HPDE6-E6E7 (cell line): ENCODE measurements around the gene SPPL2B.
"Not testable (repeated sequence)": the region's sequence is repeated elsewhere in the genome, so short reads cannot be mapped to it uniquely, and the experiment has no call there.

Experiments used
- DNase-seq: peaks from one replicate; pipeline ENCODE4 v3.0.0; 2011; ENCODE audit warnings: missing footprints; ENCODE audit errors: extremely low spot score

The SPPL2B gene

GRCh38 chr19:2381148-2381820, 52.8 kb downstream of the SPPL2B start:
- no peak for DNase-seq

GRCh38 chr19:2382530-2383222, 54.2 kb downstream of the SPPL2B start:
- no peak for DNase-seq

- peak; percentile 76 for DNase-seq
These were observed 56.7 kb downstream of the SPPL2B start for GRCh38 chr19:2385053-2385721.

- DNase-seq: no peak
These were observed 59.1 kb downstream of the SPPL2B start for GRCh38 chr19:2387367-2388288.

- DNase-seq: no peak
These were observed 61.1 kb downstream of the SPPL2B start for GRCh38 chr19:2389594-2389993.

- peak; percentile 44 for DNase-seq
These were observed 62.7 kb downstream of the SPPL2B start for GRCh38 chr19:2391118-2391725.

GRCh38 chr19:2392366-2392765, 63.9 kb downstream of the SPPL2B start:
- DNase-seq: no peak

- not testable (repeated sequence) for DNase-seq
These were observed 64.4 kb downstream of the SPPL2B start for GRCh38 chr19:2392899-2393298.

- DNase-seq: no peak
These were observed 65.6 kb downstream of the SPPL2B start for GRCh38 chr19:2394054-2394441.

- DNase-seq: no peak
These were observed 66.2 kb downstream of the SPPL2B start for GRCh38 chr19:2394442-2395292.

DNA sequence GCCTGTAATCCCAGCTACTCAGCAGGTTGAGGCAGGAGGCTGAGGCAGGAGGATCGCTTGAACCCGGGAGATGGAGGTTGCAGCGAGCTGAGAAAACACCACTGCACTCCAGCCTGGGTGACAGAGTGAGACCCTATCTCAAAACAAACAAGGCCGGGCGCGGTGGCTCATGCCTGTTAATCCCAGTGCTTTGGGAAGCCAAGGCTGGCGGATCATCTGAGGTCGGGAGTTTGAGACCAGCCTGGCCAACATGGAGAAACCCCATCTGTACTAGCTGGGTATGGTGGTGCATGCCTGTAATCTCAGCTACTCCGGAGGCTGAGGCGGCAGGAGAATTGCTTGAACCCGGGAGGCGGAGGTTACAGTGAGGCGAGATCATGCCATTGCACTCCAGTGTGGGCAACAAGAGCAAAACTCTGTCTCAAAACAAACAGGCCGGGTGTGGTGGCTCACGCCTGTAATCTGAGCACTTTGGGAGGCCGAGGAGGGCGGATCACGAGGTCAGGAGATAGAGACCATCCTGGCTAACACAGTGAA, 66.9 kb downstream of the SPPL2B start:
- not testable (repeated sequence) for DNase-seq

DNA sequence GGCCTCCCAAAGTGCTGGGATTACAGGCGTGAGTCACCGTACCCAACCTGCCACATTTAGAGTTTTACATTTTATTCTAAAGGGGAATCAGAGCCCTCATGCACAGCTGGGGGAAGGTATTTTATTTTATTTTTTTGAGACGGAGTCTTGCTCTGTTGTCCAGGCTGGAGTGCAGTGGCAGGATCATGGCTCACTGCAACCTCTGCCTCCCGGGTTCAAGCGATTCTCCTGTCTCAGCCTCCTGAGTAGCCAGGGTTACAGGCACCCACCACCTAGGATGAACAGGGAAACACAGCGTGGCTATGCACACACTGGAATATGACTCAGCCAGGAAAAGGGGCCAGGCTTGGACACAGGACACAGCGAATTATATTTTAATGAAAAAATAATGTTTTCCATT, 68.7 kb downstream of the SPPL2B start:
- not testable (repeated sequence) for DNase-seq

DNA sequence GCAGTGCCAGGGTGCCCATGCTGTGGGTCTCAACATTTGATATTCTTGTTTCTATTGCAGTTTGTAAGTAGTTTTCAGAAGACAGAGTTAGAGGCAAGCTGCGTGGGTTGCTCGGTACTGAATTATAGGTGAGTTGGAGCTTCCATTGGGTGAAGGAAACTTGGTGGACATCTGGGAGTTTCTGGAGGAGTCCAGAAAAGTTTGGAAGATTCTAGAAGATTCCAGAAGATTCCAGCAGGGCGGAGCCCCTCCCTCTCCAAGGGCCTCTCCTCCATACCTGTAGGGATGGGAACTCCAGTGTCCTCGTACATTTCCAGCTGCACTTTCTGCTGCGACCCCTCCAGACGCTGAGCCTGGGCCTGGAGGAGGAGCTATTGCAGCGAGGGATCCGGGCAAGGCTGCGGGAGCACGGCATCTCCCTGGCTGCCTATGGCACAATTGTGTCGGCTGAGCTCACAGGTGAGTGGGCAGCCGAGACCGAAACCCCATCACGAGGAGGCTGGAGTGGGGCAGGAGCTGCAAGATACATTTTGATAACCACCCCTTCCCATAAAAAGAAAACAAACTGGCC, 70.3 kb downstream of the SPPL2B start:
- DNase-seq: no peak

- DNase-seq: no peak
These were observed 71.1 kb downstream of the SPPL2B start for GRCh38 chr19:2399582-2399981.
